IMR-90 (cell line): ENCODE results near the gene OR2A7. TPM values are rescaled to one million over a fixed set of nuclear protein-coding genes. Genes with fewer than 3 reads are reported as not detected.
"Not testable (repeated sequence)": the region's sequence is repeated elsewhere in the genome, so short reads cannot be mapped to it uniquely, and the experiment has no call there.

Experiments used
- ATAC-seq: fragments of 200-7000 bp; cut with Tn5 transposase; 2 replicates; pipeline ENCODE4 v1.9.1; 2020; ENCODE audit warnings: low read depth, mild to moderate bottlenecking, moderate library complexity
- BruUV-seq: library from RNA; stranded (reverse); fragments of 400-500 nt; replicated peaks from 2 replicates; lab custom pipeline; 2021; lab: Mats Ljungman, UMichigan
- CTCF ChIA-PET: fragments of 300-600 bp; formaldehyde crosslinking; extraction: SDS; loops from one replicate; lab custom pipeline; 2021; ENCODE audit warnings: antibody characterized with exemption; lab: Yijun Ruan, JAX
- POLR2A ChIA-PET: fragments of 300-600 bp; sonication (Branson Sonifier 250); formaldehyde crosslinking; loops from one replicate; lab custom pipeline; 2022; ENCODE audit warnings: antibody characterized with exemption; ENCODE audit not compliant: unreplicated experiment; lab: Charles Lee
- DNase-seq: peaks from one replicate; pipeline ENCODE4 v3.0.0; 2013
- H2AFZ ChIP-seq: replicated peaks from 2 replicates; pipeline ENCODE3; 2013; ENCODE audit warnings: low read length, mild to moderate bottlenecking; ENCODE audit not compliant: poor library complexity
- H2AK5ac ChIP-seq: 2 replicates; pipeline ENCODE4 v1.6.1; 2013; ENCODE audit warnings: low read depth, low read length, inconsistent platforms
- H2AK9ac ChIP-seq: replicated peaks from 2 replicates; pipeline ENCODE3; 2013; ENCODE audit warnings: mild to moderate bottlenecking, low read depth, low read length, moderate library complexity; ENCODE audit not compliant: poor library complexity
- H2BK120ac ChIP-seq: 2 replicates; pipeline ENCODE4 v1.6.1; 2013; ENCODE audit warnings: low read depth, low read length, inconsistent platforms
- H2BK15ac ChIP-seq: 3 replicates; pipeline ENCODE4 v1.6.1; 2013; ENCODE audit warnings: low read depth, low read length, inconsistent platforms
- H2BK20ac ChIP-seq: 2 replicates; pipeline ENCODE4 v1.6.1; 2013; ENCODE audit warnings: low read depth, mild to moderate bottlenecking, inconsistent platforms, low read length, moderate library complexity
- H2BK5ac ChIP-seq: 2 replicates; pipeline ENCODE4 v1.6.1; 2013; ENCODE audit warnings: mild to moderate bottlenecking, low read depth, low read length, inconsistent platforms; ENCODE audit not compliant: poor library complexity, severe bottlenecking
- H3K14ac ChIP-seq: replicated peaks from 2 replicates; pipeline ENCODE4 v1.6.1; 2013; ENCODE audit warnings: low read depth, low read length, inconsistent platforms
- H3K18ac ChIP-seq: 2 replicates; pipeline ENCODE4 v1.6.1; 2013; ENCODE audit warnings: low read depth, low read length, control low read depth
- H3K23ac ChIP-seq: 2 replicates; pipeline ENCODE4 v1.6.1; 2013; ENCODE audit warnings: low read depth, low read length, inconsistent platforms
- H3K27ac ChIP-seq: 2 replicates; pipeline ENCODE4 v1.5.1; 2013; ENCODE audit warnings: mild to moderate bottlenecking, control low read depth, low read length; ENCODE audit not compliant: insufficient read depth
- H3K27me3 ChIP-seq: 2 replicates; pipeline ENCODE4 v1.6.1; 2013; ENCODE audit warnings: low read length; ENCODE audit not compliant: control insufficient read depth, insufficient read depth
- H3K36me3 ChIP-seq: 2 replicates; pipeline ENCODE4 v1.6.1; 2013; ENCODE audit warnings: low read length, mixed read lengths; ENCODE audit not compliant: control insufficient read depth, insufficient read depth
- H3K4ac ChIP-seq: 2 replicates; pipeline ENCODE4 v1.6.1; 2013; ENCODE audit warnings: low read depth, low read length, inconsistent platforms
- H3K4me1 ChIP-seq: 2 replicates; pipeline ENCODE4 v1.6.1; 2013; ENCODE audit warnings: low read length, mixed read lengths; ENCODE audit not compliant: control insufficient read depth, insufficient read depth
- H3K4me2 ChIP-seq: 2 replicates; pipeline ENCODE4 v1.6.1; 2013; ENCODE audit warnings: low read depth, mild to moderate bottlenecking, control low read depth, low read length, moderate library complexity
- H3K4me3 ChIP-seq: 2 replicates; pipeline ENCODE4 v1.5.1; 2013; ENCODE audit warnings: low read depth, mild to moderate bottlenecking, control low read depth, low read length, moderate library complexity; ENCODE audit not compliant: insufficient read depth
- H3K56ac ChIP-seq: 2 replicates; pipeline ENCODE4 v1.6.1; 2013; ENCODE audit warnings: low read length, inconsistent platforms; ENCODE audit not compliant: insufficient read depth; ENCODE audit errors: extremely low read depth
- H3K79me1 ChIP-seq, 2 experiments: 2 replicates each; pipeline ENCODE4 v1.6.1; 2013; ENCODE audit warnings: low read length in 2 of 2, inconsistent platforms in 1 of 2, low read depth in 1 of 2
- H3K9ac ChIP-seq: 2 replicates; pipeline ENCODE4 v1.6.1; 2013; ENCODE audit warnings: low read depth, low read length, control low read depth
- H3K9me1 ChIP-seq: 2 replicates; pipeline ENCODE4 v1.6.1; 2013; ENCODE audit warnings: low read length, inconsistent platforms; ENCODE audit not compliant: insufficient read depth
- H3K9me3 ChIP-seq: 2 replicates; pipeline ENCODE4 v1.6.1; 2013; ENCODE audit warnings: low read length; ENCODE audit not compliant: control insufficient read depth, insufficient read depth
- H4K20me1 ChIP-seq: 2 replicates; pipeline ENCODE4 v1.6.1; 2013; ENCODE audit warnings: low read length, inconsistent platforms; ENCODE audit not compliant: insufficient read depth
- H4K5ac ChIP-seq: 2 replicates; pipeline ENCODE4 v1.6.1; 2013; ENCODE audit warnings: mild to moderate bottlenecking, low read depth, low read length, control low read depth
- H4K8ac ChIP-seq, 2 experiments: 2 replicates each; pipeline ENCODE4 v1.6.1; 2013; ENCODE audit warnings: low read depth in 2 of 2, low read length in 2 of 2, control low read depth in 1 of 2, inconsistent platforms in 1 of 2
- H4K91ac ChIP-seq: 2 replicates; pipeline ENCODE4 v1.6.1; 2013; ENCODE audit warnings: low read depth, low read length, inconsistent platforms; ENCODE audit not compliant: insufficient read depth
- WGBS, 2 experiments: methylation state at CpG; one replicate each; pipeline versions ENCODE4 v1.1.5 to v1.1.7; 2013; ENCODE audit warnings: missing lambda C conversion rate in 2 of 2; ENCODE audit not compliant: insufficient read length in 1 of 2; ENCODE audit errors: extremely low coverage in 2 of 2; 5-methylcytosine and 5-hydroxymethylcytosine counted together
- dilution Hi-C: fragments of 300-500 bp; cut with HindIII; formaldehyde crosslinking; loops from one replicate; pipeline ENCODE4 v1.14.3; 2018; ENCODE audit warnings: low sequenced_read_pairs; ENCODE audit not compliant: unreplicated experiment
- in situ Hi-C: fragments of 300-500 bp; cut with MboI; formaldehyde crosslinking; loops from 3 replicates; pipeline ENCODE4 v1.14.3; 2019; ENCODE audit warnings: low sequenced_read_pairs, inconsistent platforms, mixed read lengths
- intact Hi-C: fragments of 100-400 bp; cut with micrococcal nuclease; formaldehyde crosslinking; loops from 2 replicates; pipeline ENCODE4 v1.10.0; 2022
- polyA plus RNA-seq, 3 experiments: library from polyadenylated mRNA; depleted of rRNA; stranded (reverse); fragments of >200 nt; gene quantifications; 2 replicates each; pipeline ENCODE4 v1.2.3, GENCODE V29; 2012; ENCODE audit warnings: low replicate concordance in 1 of 3
- total RNA-seq: library from RNA; depleted of rRNA; stranded (reverse); fragments of >200 nt; gene quantifications from 2 replicates; pipeline ENCODE4 v1.2.3, GENCODE V29; 2012

Gene OR2A7
- total and polyA plus RNA-seq, 2 of the 4 experiments (the other 2 are of a cell fraction): not detected

DNA sequence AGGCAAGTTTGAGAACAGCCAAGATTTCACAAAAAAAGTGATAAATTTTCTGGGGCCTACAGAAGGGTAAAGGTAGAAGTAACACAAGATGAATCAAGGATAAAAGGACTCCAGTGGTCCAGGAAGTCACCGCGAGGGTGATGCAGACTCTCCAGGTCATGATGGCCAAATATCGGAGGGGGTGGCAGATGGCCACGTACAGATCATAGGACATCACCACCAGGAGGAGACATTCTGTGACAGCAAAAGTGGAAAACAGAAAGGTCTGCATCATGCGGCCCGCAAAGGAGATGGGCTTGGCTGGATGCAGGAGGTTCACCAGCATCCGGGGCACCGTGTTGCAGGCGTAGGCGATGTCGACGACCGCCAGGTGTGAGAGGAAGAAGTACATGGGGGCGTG is 5.5 kb downstream of the OR2A7 start:
- CTCF ChIA-PET, H3K23ac ChIP-seq, BruUV-seq, H3K4me3 ChIP-seq, dilution Hi-C loops, H2BK15ac ChIP-seq, H2AK9ac ChIP-seq, ATAC-seq, H3K9me3 ChIP-seq, intact Hi-C loops, H4K20me1 ChIP-seq, H2AK5ac ChIP-seq, H4K91ac ChIP-seq, H3K79me1 ChIP-seq, H3K27me3 ChIP-seq, H3K18ac ChIP-seq, DNase-seq, H4K5ac ChIP-seq, H3K36me3 ChIP-seq, H3K9ac ChIP-seq, H2BK20ac ChIP-seq, H3K27ac ChIP-seq, H4K8ac ChIP-seq, H3K9me1 ChIP-seq, H3K4me1 ChIP-seq, H3K14ac ChIP-seq, H2AFZ ChIP-seq, H2BK120ac ChIP-seq, H2BK5ac ChIP-seq, H3K56ac ChIP-seq, POLR2A ChIA-PET, H3K4me2 ChIP-seq, in situ Hi-C loops, H3K4ac ChIP-seq: not testable (repeated sequence)
- WGBS, 2 experiments: no CpG with 5 or more reads among the region's 14 CpGs
